Chondrocyte (in vitro differentiated cells): Measurements from ENCODE around the gene CCDC40. TPM values are rescaled to one million over a fixed set of nuclear protein-coding genes. Genes with fewer than 3 reads are reported as not detected.
A peak's percentile ranks its signal among the peaks of the same experiment; 100 is the strongest.
"Not testable (repeated sequence)": the region's sequence is repeated elsewhere in the genome, so short reads cannot be mapped to it uniquely, and the experiment has no call there.

Experiments
- DNase-seq: peaks from one replicate; pipeline ENCODE4 v3.0.0; 2021; ENCODE audit warnings: mixed read lengths, low spot score
- H3K27ac Mint-ChIP-seq: one replicate; pipeline ENCODE4 v1.8.0; 2021; ENCODE audit warnings: mild to moderate bottlenecking, moderate library complexity, mixed read lengths; ENCODE audit not compliant: unreplicated experiment
- H3K27me3 Mint-ChIP-seq: 2 replicates; pipeline ENCODE4 v1.8.0; 2021; ENCODE audit warnings: low read depth, mixed read lengths
- H3K36me3 Mint-ChIP-seq: 2 replicates; pipeline ENCODE4 v1.8.0; 2021; ENCODE audit warnings: low read depth, mixed read lengths
- H3K4me1 Mint-ChIP-seq: 2 replicates; pipeline ENCODE4 v1.8.0; 2021; ENCODE audit warnings: low read depth, mild to moderate bottlenecking, mixed read lengths
- H3K4me3 Mint-ChIP-seq: one replicate; pipeline ENCODE4 v1.8.0; 2021; ENCODE audit warnings: mild to moderate bottlenecking, moderate library complexity, mixed read lengths; ENCODE audit not compliant: unreplicated experiment
- H3K9me3 Mint-ChIP-seq: 2 replicates; pipeline ENCODE4 v1.8.0; 2021; ENCODE audit warnings: low read depth, mixed read lengths
- CTCF ChIP-seq: fragments of 200-600 bp; sonication (generic); IDR thresholded peaks from 2 replicates; pipeline ENCODE4 v1.5.0; 2021; ENCODE audit warnings: antibody characterized with exemption, mild to moderate bottlenecking, moderate library complexity
- total RNA-seq: library from RNA; stranded (reverse); gene quantifications from 3 replicates; pipeline ENCODE4 v1.2.1, GENCODE V29; 2021

The CCDC40 gene
- total RNA-seq, 1 donor from 2014 or later = 5.8 TPM

- no peaks in the 10 kb centered on the region for H3K27me3 Mint-ChIP-seq
- H3K4me1 Mint-ChIP-seq = peaks cover 59% of the 10 kb centered on the region
- no peak for TF ChIP-seq CTCF
- no peak for DNase-seq
- H3K27ac Mint-ChIP-seq = peak overlapping the region; percentile 97
- H3K9me3 Mint-ChIP-seq = no peaks in the 10 kb centered on the region
- no peaks in the 10 kb centered on the region for H3K36me3 Mint-ChIP-seq
- H3K4me3 Mint-ChIP-seq = peak overlapping the region; percentile 64
Measured at GRCh38 chr17:79992649-79993389, 43.6 kb upstream of the CCDC40 start.

GRCh38 chr17:79993390-79994227, 42.8 kb upstream of the CCDC40 start:
- H3K36me3 Mint-ChIP-seq = peaks cover 1% of the 10 kb centered on the region
- no peaks in the 10 kb centered on the region for H3K9me3 Mint-ChIP-seq
- H3K4me3 Mint-ChIP-seq = peak overlapping the region; percentile 22
- peak; percentile 86 for DNase-seq
- H3K27ac Mint-ChIP-seq = peak overlapping the region; percentile 97
- H3K4me1 Mint-ChIP-seq = peaks cover 52% of the 10 kb centered on the region
- no peaks in the 10 kb centered on the region for H3K27me3 Mint-ChIP-seq
- TF ChIP-seq CTCF = no peak

- H3K27me3 Mint-ChIP-seq, DNase-seq, H3K4me3 Mint-ChIP-seq, H3K9me3 Mint-ChIP-seq, H3K36me3 Mint-ChIP-seq: not testable (repeated sequence)
- H3K27ac Mint-ChIP-seq = peak overlapping the region; percentile 97
- H3K4me1 Mint-ChIP-seq = peaks cover 47% of the 10 kb centered on the region
Measured at GRCh38 chr17:79994228-79994569, 42.2 kb upstream of the CCDC40 start.

GRCh38 chr17:79994602-79995001, 41.8 kb upstream of the CCDC40 start:
- no peak for DNase-seq
- H3K4me3 Mint-ChIP-seq = no peak overlapping the region
- H3K9me3 Mint-ChIP-seq = no peaks in the 10 kb centered on the region
- peaks cover 47% of the 10 kb centered on the region for H3K4me1 Mint-ChIP-seq
- no peak overlapping the region for H3K27ac Mint-ChIP-seq
- TF ChIP-seq CTCF = no peak
- no peaks in the 10 kb centered on the region for H3K27me3 Mint-ChIP-seq
- H3K36me3 Mint-ChIP-seq = peaks cover 2% of the 10 kb centered on the region

- Mint-ChIP-seq H3K27me3 (no peaks in the 10 kb centered on the region), H3K9me3 (no peaks in the 10 kb centered on the region), H3K27ac (no peak overlapping the region), H3K36me3 (peaks cover 2% of the 10 kb centered on the region), H3K4me1 (peaks cover 42% of the 10 kb centered on the region), H3K4me3 (no peak overlapping the region)
- no peak for TF ChIP-seq CTCF
- DNase-seq = no peak
Measured at GRCh38 chr17:79995696-79996095, 40.7 kb upstream of the CCDC40 start.
